GM18498 (cell line): ENCODE results near the gene CR1.
"Not testable (repeated sequence)": the region's sequence is repeated elsewhere in the genome, so short reads cannot be mapped to it uniquely, and the experiment has no call there.

Experiments
- ATAC-seq: cut with Tn5 transposase; IDR thresholded peaks from one replicate; pipeline ENCODE4 v1.9.1; 2021; ENCODE audit warnings: mild to moderate bottlenecking, moderate library complexity; ENCODE audit not compliant: unreplicated experiment

The CR1 gene

GRCh38 chr1:207638487-207639145 lies 142.7 kb downstream of the CR1 start:
- not testable (repeated sequence) for ATAC-seq

GRCh38 chr1:207639362-207639761 lies 143.4 kb downstream of the CR1 start:
- not testable (repeated sequence) for ATAC-seq

GRCh38 chr1:207644166-207644851 lies 148.4 kb downstream of the CR1 start:
- no peak for ATAC-seq

- ATAC-seq: peak; percentile 94
Measured at GRCh38 chr1:207644852-207645634, 149.1 kb downstream of the CR1 start, which contains the start of gene CR1L. CR1L (plus strand) TSS chr1:207645133; CDS start chr1:207645234, 101 bp downstream.

GRCh38 chr1:207645635-207646081 lies 149.7 kb downstream of the CR1 start:
- ATAC-seq: no peak

DNA sequence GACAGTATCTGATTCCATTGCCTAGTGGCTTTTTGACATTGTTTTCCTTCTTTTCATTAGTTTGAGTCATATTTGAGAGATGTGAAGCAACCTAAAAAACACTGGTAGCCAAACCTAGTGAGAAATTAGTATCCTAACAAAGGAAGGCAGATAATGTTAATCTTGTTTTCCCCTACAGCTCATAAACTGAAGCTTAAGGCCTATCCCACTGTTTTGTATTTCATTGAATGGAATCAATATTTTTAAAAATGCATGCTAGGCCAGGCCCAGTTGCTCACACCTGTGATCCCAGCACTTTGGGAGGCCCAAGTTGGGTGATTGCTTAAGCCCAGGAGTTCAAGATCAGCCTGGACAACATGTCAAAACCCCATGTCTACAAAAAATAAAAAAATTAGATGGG lies 150.2 kb downstream of the CR1 start:
- ATAC-seq: no peak

- no peak for ATAC-seq
Measured at GRCh38 chr1:207646944-207647579, 151.1 kb downstream of the CR1 start.

DNA sequence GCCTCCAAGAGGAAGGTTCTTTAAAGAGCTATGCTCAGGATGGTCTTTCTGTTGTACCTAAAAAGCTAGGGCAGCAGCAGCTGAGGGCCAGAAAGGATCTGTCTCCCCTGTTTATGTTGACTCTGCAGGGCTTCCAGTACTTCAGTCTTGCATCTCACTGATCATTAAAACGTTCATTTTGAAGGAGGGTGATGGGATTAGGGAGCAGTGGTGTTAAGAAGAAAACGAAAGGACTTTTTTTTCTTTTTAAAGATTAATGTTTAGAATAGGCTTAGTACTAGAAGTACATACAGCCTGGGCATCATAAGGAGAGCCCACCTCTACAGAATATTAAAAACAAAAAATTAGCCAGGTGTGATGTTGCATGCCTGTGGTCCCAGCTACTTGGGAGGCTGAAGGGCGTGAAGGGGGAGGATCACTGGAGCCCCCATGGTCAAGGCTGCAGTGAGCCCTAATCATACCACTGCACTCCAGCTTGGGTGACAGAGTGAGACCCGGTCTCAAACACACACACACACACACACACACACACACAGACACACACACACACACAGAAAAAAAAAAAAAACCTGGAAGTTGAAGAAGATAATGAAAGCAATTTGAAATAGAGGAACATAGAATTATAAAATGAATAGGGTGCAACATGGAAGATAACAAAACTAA lies 151.8 kb downstream of the CR1 start:
- no peak for ATAC-seq

DNA sequence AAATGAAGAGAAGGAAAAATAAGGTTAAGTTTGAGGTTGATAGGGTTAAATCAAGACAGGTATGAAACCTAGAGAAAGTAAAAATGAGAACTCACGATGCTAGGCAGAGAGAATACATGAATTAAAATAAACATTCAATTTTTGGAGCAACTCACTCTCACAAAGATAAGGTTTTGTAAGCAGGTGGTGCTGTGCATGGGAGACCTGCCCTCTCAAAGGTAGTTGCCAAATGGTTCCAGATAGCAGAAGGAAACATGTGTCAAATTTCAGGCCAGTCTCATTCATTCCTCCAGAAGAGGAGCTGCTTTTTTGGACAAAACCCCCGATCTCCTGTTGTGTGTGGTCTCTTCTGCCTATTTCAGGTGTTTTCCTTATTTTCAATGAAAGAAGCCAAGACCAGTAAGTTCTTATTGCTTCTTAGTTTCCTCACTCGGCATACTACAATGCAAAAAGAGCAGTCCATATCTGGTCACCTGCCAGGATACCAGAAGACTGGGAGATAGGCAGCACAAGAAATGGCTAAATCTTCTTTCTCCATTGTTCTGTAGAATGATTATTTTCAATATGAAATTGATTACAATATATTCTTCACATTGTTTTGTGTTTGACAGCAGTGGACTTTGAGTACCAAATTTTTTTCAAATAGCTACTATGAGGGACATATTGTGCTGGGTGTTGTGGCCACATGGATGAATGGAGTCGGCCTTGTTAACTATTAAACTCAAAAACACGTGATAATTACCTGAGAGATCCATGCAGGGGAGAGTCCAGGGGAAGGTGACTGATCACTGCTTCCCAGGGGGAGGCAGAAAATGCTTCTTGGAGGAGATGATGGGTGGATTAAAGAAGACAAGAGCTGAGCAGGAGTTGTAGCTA lies 152.6 kb downstream of the CR1 start:
- no peak for ATAC-seq

- no peak for ATAC-seq
Measured at GRCh38 chr1:207649210-207649753, 153.3 kb downstream of the CR1 start.

GRCh38 chr1:207649865-207650580 lies 154.1 kb downstream of the CR1 start:
- no peak for ATAC-seq

GRCh38 chr1:207651583-207651982 lies 155.6 kb downstream of the CR1 start:
- ATAC-seq: no peak

DNA sequence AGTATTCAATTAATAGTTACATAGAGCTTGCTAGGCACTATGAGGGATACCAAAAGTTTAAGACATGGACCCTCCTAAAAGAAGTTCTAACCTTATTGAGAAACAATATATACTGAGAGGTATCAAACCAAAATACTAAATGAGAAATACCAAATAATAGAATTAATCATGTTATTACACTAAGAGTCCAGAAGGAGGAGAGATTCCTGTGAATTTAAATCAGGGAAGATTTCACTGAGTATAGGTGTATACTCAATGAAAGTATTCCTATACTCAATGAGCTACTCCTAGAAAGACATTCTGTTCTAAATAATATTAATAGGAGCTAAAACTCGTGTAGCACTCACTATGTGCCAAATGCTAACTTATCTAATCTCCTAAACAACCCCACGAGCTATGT lies 158.4 kb downstream of the CR1 start:
- ATAC-seq: no peak

DNA sequence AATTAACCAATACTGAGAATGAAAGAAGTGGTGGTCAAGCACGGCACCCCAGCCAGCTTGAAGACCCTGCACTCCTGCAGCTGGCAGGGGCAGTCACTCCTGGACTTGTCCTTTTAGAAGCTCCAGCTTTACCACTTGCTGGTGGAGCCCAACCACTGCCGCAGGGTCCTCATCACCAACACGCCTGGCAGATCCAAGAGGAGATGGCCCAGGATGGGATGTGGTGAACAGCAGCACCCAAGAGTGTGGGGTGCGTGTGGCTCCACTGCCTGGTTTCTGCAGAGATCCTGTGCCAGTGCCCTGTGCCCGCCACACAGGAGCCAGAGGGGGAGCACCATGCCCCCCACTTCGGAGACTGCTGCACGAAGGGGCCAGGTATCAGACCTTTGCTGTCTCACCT lies 162.5 kb downstream of the CR1 start:
- no peak for ATAC-seq

- no peak for ATAC-seq
Measured at GRCh38 chr1:207658904-207659485, 163.0 kb downstream of the CR1 start.

- ATAC-seq: no peak
Measured at GRCh38 chr1:207659545-207660153, 163.7 kb downstream of the CR1 start.

- ATAC-seq: not testable (repeated sequence)
Measured at GRCh38 chr1:207661420-207661819, 165.5 kb downstream of the CR1 start.

DNA sequence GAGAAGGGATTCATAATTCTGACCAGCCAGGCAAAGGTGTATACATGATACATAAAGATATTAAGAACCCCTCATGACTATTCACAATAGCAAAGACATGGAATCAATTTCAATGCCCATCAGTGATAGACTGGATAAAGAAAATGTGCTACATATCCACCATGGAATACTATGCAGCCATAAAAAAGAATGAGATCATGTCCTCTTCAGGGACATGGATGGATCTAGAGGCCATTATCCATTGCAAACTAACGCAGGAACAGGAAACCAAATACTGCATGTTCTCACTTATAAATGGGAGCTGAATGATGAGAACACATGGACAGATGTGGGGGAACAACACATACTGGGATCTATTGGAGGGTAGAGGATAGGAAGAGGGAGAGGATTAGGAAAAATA lies 170.4 kb downstream of the CR1 start:
- ATAC-seq: no peak
